ENCODE data around the gene LRRC31.

LRRC31 gene

DNA sequence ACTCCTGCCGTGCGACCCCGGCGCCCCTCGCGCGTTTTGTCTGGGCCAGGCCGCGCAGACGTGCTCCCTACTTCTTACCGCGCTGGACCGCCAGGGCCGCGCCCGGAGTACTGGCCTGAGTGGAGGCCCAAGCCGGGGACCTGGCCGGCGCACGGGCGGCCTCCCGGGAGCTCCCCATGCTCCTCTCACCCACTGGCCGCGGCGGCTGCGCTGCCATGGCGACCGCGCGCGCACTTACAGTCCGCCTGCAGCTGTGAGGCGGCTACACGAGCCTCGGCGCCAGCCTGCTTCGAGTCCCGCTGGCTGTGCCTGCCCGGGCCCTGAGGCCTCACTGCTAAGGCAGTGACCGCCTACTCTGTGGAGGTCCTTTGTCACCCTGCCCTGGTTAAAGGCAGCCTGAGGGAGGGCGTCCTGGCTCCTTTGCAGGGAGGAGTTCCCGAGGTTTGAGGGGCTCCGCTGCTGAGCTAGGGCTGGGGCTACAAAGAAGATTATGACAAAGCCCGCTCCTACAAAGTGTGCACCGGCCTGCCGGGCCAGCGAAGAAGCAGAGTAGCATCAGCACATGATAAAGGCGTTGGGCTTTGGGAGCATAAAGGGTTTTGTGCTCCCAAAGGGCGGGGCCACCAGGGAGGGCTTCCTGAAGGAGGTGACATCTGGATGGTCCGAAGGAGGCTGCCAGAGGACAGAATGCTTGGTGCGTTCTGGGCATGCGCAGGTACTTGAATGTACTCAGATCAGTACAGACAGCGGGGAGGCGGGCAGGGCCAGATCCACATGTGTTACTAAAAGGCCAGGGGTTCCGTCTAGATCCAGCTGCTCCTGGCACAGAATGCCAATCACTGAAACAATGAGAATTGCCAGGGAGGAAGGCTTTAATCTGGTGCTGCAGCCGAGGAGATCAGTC is 57.2 kb downstream of the LRRC31 start, which contains the start of the genes LRRC34 and LRRIQ4:
LRRC34 (minus strand) TSS at position 573 of the 904 bp plus-strand sequence; CDS start at position 217, 356 bp downstream.
LRRIQ4 (plus strand) TSS at position 539 of the 904 bp plus-strand sequence. CDS start 9,052 bp downstream, outside the sequence.
- DNase-seq: peak; percentile 63

DNA sequence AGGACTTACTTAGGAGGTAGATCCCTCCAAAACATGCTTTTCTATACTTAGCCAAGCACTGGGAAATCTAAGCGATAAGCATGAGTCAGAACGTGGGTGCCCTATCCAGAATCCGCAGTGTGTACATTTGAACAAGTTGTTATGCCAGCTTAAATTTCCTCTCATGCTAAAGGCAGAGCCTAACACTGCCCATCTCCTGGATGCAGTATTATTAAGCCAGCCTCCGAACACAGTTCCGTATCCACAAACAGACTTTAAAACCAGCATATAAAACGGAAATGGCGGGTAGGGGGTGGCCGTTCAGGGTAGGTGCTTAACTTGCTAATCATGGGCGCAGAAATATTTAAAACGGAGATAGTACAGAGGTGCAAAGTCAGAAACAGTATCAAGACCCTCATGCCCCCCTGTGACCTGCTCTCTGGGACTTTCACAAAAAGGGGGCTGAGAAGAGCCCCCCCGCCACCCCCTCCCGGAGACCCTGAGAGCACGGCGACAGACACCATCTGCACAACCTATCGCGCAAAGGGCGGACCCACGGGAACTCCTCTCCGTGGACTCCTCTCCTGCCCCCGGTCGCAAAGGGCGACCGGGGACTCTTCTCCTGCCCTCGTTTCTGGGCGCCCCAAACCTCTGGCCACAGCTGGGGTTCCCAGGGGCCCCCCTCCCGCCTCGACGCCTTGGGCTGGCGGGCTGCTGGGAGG is 58.0 kb downstream of the LRRC31 start:
- peak; percentile 18 for DNase-seq

DNA sequence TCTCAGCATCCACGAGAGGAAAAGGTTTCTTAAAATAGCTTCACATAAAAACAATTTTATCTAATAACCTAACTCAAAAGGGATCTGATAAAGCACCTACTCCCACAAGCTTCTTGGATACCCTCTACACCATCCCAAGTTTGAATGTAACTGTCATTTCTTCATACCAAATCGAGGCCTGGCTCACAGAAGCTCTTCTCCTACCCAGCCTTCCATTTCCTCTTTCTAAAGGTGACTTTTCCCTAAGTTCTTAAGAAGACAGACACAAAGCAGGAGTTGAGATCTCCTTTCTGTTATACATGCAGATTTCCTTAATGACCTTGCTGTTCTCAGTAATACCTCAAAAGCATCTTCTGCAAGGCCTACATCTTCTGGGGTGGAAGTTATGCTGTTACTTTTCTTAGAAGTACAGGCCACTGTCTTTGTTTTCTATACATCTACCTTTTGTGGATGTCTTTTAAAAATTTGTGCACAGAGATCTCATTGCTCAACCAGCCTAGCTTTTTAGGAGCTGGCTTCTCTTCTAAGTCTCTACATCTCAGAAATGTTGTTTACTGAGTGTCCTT is 60.4 kb downstream of the LRRC31 start:
- DNase-seq: no peak

GRCh38 chr3:169804681-169805080 is 65.1 kb downstream of the LRRC31 start:
- no peak for DNase-seq

GRCh38 chr3:169792359-169792758 is 77.4 kb downstream of the LRRC31 start:
- no peak for DNase-seq

DNA sequence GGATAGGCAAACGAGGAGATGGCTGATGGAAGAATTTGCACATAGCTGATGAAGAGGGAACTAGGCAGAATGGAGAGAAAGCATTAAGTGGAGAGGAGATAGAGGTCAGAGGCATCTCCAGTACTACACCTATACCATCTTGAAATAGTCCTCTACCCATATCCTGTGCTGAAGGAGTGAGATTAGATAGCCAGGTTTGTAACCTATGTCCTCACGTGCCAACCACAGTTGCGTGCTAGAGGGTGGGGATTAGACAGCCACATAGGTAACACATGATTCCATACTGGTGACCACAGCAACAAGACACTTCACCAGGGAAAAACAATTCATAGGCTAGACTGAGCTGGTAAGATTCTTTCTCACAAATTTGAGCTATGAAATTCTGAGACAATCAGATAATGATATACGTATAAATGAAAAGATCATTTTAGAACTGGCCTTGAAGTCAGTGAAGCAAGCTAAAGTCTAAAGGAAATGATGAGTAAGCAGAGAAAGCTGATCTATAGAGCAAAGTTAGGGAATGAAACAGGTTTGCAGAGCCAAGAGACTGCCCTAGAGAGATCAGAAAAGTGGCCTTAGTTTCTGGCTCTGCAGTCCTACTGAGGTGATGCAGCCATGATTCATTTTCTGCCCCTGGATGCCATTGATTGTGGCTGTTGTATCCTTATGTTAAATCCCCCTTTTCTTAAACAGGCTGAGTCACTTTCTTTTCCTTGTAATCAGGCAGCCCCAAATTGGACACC is 78.9 kb downstream of the LRRC31 start:
- DNase-seq: no peak

GRCh38 chr3:169790219-169790618 is 79.5 kb downstream of the LRRC31 start:
- no peak for DNase-seq
